ENCODE results near the gene C2orf42.
A peak's percentile ranks its signal among the peaks of the same experiment; 100 is the strongest.
"Not testable (repeated sequence)": the region's sequence is repeated elsewhere in the genome, so short reads cannot be mapped to it uniquely, and the experiment has no call there.

C2orf42 gene

GRCh38 chr2:70169654-70170245, 21.1 kb downstream of the C2orf42 start:
- not testable (repeated sequence) for DNase-seq

GRCh38 chr2:70161069-70161534, 29.7 kb downstream of the C2orf42 start:
- DNase-seq: no peak

GRCh38 chr2:70160545-70160944, 30.3 kb downstream of the C2orf42 start:
- DNase-seq: no peak

GRCh38 chr2:70149130-70149686, 41.6 kb downstream of the C2orf42 start:
- not testable (repeated sequence) for DNase-seq

- DNase-seq: not testable (repeated sequence)
These were observed 42.5 kb downstream of the C2orf42 start for GRCh38 chr2:70148211-70148760.

- DNase-seq: peak in 1 of 2 experiments; percentile 46
These were observed 44.7 kb downstream of the C2orf42 start for GRCh38 chr2:70145851-70146739.

GRCh38 chr2:70145144-70145490, 45.7 kb downstream of the C2orf42 start:
- no peak for DNase-seq

GRCh38 chr2:70144443-70145143, 46.2 kb downstream of the C2orf42 start:
- DNase-seq: no peak

GRCh38 chr2:70143314-70144150, 47.3 kb downstream of the C2orf42 start:
- DNase-seq: peak in 1 of 2 experiments; percentile 65

GRCh38 chr2:70142590-70143313, 48.1 kb downstream of the C2orf42 start:
- DNase-seq: peak; percentile 99

- DNase-seq: no peak
These were observed 48.8 kb downstream of the C2orf42 start for GRCh38 chr2:70141902-70142589.

- peak; percentile 69 to 76 for DNase-seq
These were observed 49.5 kb downstream of the C2orf42 start for GRCh38 chr2:70141212-70141901.

GRCh38 chr2:70140791-70141211, 50.0 kb downstream of the C2orf42 start:
- DNase-seq: no peak

GRCh38 chr2:70134323-70134983, 56.4 kb downstream of the C2orf42 start:
- not testable (repeated sequence) for DNase-seq

- DNase-seq: peak in 1 of 2 experiments; percentile 59
These were observed 57.1 kb downstream of the C2orf42 start for GRCh38 chr2:70133491-70134322.

- DNase-seq: no peak
These were observed 57.7 kb downstream of the C2orf42 start for GRCh38 chr2:70133127-70133452.

GRCh38 chr2:70132244-70133126, 58.3 kb downstream of the C2orf42 start:
- peak in 1 of 2 experiments; percentile 48 for DNase-seq
